HG03378 (cell line): ENCODE results near the gene IFNG.
"Not testable (repeated sequence)": the region's sequence is repeated elsewhere in the genome, so short reads cannot be mapped to it uniquely, and the experiment has no call there.

Experiments
- ATAC-seq: cut with Tn5 transposase; IDR thresholded peaks from one replicate; pipeline ENCODE4 v1.9.1; 2021; ENCODE audit warnings: mild to moderate bottlenecking, moderate library complexity; ENCODE audit not compliant: unreplicated experiment

IFNG gene

DNA sequence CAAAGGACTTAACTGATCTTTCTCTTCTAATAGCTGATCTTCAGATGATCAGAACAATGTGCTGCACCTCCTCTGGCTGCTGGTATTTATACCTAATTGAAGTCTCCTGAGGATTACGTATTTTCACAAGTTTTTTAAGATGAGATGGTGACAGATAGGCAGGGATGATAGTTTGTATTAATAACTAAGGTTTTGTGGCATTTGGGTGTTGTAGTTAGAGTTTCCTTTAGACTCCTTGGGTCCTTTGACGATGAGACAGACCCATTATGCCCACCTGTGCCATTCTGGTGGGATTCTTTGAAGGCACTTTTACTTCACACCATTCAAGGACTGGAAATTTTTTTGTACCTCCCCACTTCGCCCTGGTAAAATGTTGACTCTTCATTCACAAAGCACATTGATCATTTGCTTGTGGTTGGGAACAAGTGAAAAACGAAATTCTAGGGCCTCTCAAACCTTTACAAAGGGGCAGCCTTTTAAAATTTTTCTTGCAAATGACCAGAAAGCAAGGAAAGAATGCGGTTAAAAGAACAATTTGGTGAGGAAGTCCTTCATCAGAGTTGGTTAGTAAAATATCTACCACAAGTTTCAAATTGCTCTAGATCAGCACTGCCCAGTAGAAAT lies at the start of gene IFNG:
Gene IFNG, minus strand, starts transcription at position 60 of the 624 bp plus-strand sequence. CDS start 125 bp downstream, outside the sequence.
- ATAC-seq, result peak; percentile 49

DNA sequence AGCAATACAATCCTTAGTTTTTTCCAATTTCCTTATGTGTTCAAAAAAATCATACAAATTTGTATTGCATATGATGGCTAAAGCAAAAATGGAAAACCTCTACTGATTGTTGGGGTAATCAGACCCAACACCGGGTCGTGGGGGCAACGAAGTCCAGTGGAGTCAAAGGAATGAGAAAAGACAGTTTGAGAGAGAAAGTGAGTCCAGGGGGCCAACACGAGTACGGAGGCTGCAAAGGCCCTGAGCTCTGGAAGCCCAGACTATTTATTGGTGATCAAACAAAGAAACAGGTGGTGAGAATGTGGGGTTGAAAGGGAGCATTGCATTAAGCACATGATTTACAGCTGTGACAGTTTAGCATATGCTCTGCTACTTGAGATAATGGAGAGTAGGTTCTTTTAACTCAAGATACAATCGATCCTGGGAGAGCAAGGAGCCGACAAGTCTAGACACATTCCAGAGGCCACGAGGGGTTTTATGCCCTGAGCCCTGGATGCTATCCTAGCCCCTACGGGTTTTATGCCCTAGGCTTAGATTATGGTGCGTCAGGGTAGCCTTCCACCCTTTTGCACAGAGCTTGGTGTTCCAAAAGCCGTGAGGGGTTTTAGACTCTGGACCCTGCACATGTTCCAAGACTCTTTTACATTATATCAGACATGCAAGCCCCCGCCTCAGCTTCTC lies 49.6 kb upstream of the IFNG start:
- not testable (repeated sequence) for ATAC-seq

DNA sequence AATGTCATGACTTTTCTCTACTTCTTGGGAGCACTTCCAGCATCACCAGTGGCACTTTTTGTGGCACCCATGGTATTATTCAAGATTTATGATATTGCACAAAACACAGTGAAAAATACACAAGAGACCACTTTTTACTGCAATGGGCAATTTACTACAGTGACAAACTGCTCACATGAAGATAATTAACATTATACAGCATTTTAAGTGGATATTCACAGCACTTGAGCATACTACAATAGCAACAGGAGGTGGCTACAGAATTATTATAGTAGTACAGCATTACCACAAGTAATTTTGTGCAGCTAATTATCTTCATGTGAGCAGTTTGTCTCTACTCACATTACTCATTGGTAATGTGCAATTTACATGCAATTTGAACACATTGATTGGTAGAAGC lies 47.7 kb upstream of the IFNG start:
- ATAC-seq, result no peak

DNA sequence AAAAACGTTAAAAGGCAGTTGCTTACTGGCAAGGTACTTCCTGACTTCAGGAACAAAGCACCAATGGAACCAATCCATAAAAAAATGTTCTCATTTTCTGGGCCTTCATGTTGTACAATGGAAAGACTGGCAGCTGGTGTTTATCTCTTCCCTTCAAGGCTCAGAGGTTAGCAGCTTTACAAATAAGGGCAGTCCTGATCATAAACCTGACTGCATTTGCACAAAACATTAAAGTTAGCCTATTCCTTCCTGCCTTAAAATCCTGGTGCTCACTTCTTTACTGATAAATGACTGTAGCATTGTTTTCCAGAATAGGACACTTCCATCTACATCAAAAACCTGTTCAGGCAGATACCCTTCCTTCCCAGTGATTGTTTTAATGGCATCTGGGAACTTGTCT lies 46.9 kb upstream of the IFNG start:
- no peak for ATAC-seq

- no peak for ATAC-seq
These were observed 43.9 kb upstream of the IFNG start for GRCh38 chr12:68203460-68203875.

- no peak for ATAC-seq
These were observed 41.3 kb upstream of the IFNG start for GRCh38 chr12:68200854-68201253.

DNA sequence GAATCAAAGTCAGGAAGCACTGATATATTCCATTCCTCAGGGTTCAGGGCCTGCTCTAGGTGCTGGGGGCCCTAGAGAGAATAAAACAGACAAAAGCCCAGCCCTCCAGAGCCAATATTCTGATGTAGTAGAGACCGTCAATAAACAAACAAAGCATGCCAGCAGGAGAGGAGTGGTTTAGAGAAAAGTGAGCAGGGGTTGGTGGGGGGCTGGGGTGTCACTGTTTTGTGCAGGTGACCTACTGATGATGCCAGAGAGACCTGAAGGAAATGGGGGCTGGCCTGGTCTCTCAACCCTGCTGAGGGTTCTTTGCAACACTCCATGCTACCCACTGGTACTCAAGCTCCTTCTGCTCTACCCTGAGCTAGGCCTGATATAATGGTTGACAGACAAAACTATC lies 39.6 kb upstream of the IFNG start:
- ATAC-seq, result no peak

GRCh38 chr12:68198507-68199086 lies 39.1 kb upstream of the IFNG start:
- no peak for ATAC-seq

DNA sequence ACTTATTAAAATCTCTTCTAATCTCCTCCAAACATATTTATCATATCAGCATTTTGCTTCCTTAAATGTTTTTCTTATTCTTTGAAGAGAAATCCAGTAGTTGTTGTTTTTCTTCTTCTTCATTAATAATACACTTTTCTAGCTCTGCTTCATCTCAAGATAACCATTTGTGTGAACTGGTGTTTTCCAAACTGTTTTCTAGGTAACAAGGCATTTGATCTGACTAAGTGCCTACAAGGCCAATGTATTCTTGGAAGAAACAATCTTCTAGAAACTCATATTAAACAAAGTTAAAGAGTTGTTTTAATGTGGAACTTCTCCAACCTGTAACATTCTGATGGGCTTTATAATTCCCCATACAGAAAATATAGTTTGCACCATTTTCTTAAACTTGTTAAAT lies 30.8 kb upstream of the IFNG start:
- no peak for ATAC-seq

DNA sequence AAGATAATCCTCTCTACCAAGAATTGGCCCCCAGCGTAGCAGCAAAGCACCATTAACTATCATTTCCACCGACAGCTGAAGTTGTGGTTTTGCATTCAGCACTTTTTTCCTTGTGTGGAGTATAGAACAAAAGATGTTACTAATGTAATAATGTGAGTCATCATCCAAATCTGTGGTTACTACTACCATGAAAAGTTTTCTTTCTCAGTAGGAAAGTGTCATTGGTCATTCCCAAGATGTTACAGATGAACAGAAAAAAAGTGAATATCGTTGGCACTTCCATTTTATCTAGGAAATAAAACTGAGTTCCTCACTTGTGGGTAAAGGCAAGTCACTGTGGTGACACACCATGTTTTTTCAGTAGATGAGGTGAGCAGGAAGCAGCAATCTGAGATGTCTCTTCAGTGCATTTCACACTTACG lies 30.3 kb upstream of the IFNG start:
- no peak for ATAC-seq

- ATAC-seq, result no peak
These were observed 26.1 kb upstream of the IFNG start for GRCh38 chr12:68185598-68185997.

DNA sequence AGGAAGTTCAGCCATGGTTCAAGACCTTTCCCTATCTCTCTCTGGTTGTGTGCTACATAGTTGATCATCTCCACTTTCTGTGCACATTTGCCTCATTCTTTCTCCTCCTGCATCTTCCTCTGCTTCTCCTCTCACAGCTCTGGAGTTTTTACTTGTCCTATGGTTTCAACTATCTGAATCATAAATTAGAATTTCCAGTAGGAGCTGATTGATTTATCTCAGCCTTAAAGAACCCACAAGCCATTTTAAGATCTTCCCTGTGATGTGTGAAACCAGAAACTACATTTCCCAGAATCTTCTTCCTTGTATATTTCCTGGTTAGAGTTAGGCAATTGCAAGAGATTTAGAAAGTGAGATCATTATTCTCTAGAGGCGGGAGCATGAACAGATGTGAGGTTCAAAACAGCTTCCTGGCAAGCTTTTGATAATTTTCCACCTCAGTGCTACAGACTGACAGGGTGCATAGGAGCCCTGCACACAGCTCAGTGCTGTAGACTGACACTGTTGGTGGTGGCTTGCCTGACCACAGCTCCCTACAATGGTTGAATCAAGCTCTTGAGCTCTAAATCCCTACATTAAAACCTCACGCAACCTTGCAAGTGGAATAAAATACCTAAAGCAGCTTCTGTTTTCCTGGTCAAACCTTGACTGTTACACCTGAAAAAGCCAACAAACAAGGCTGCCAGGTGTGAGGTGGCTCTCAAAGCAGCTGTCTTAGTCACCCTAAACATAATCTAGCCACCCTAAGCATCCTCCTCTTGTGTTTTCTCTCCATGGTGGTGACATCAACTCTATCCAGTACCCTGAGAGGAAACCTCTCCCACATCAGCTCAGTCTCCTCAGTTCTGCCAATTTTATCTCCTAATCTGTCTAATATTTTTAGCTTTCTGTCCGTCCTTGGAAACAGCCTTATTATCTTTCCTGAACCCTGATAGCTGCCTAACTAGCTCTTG lies 21.5 kb upstream of the IFNG start:
- ATAC-seq, result peak; percentile 84

DNA sequence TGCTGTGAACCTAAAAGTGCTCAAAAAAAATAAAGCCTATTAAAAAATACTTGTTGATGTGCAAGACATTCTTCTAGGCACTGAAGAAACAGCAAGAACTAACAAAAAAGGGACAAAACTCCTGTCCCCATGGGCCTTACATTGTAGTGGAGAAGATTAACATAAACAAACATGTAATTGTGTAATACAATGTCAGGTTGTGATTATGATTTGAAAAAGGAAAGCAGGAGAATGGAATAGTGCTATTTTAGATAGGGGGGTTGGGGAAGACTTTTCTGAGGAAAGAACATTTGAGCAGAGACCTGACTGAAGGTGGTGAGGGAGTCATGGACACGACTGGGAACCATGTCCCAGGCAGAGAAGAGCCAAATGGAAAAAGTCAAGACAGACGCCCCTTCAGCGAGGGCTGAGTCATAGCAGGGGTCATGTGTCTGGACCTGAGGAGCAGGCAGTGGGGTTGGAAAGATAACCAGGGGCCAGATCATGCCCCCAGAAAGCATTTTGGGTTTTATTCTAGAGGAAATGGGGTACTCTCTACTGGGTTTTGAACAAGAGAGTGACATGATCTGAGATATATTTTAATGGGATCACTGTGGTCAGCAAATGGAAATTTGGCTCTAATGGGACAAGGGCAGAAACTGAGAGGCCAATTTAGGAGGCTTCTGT lies 19.4 kb upstream of the IFNG start:
- ATAC-seq, result no peak

GRCh38 chr12:68178184-68178583 lies 18.6 kb upstream of the IFNG start:
- ATAC-seq, result no peak

GRCh38 chr12:68177562-68177961 lies 18.0 kb upstream of the IFNG start:
- ATAC-seq, result no peak

DNA sequence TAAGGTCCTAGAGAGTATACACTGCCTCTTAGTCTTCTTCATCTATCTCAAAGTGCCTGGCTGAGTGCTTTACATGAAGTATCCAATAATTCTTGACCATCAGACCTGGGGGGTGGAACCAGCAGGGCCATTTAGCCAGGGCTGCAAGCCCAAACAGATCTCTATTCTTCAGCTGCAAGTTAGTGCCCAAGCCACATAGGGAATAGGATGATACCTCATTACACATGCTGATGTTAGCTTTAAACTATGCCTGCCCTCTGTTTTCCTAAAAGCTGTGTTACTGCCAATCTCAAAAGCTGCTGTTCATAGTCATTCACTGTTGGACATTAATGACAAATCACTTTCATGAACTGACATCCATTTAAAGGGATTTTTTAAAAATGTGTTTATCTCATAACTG lies 16.7 kb upstream of the IFNG start:
- ATAC-seq, result no peak

DNA sequence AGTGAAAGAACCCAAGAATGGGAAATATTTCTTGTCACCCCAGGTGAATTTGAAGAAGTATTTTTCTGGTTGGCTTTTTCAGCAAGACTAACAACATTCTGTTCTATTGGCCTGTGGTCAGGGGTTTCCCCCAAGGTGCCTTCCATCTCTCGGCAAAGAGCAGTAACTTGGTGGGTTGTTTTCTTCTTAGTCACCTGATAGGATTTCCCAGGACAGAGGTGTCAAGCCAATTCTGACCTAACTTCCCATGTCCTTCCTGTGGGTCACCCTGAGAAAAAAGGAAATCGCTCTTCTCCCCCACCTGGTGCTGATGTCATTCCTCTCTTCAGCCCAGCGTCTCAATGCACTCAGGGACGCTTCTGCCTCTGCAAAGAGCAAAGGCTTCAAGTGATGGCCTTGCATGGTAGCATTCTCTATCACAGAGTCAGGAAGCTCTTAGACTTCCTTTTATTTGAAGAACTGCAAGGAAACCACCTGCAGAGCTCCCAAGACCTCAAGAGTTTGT lies 16.1 kb upstream of the IFNG start:
- peak; percentile 90 for ATAC-seq

DNA sequence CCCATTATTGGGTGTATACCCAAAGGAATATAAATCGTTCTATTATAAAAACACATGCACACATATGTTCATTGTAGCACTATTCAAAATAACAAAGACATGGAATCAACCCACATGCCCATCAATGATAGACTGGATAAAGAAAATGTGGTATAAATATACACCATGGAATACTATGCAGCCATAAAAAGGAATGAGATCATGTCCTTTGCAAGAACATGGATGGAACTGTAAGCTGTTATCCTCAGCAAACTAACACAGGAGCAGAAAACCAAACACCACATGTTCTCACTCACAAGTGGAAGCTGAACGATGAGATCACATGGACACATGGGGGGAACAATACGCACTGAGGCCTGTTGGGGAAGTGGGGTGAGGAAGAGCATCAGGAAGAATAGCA lies 15.2 kb upstream of the IFNG start:
- ATAC-seq, result not testable (repeated sequence)

DNA sequence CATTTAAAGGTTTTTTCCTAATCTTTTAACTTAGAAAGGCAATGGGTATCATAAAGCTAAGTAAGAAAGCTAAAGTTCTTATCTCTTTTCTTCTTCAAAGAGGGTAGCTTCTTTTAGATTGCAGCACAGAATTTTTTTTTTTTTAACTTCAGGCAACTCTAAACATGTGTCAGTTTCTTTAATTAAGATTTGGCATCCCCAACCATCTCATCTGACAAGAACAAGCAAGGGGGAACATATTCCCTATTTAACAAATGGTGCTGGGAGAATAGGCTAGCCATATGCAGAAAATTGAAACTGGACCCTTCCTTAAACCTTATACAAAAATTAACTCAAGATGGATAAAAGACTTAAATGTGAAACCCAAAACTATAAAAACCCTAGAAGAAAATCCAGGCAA lies 14.3 kb upstream of the IFNG start:
- ATAC-seq, result no peak

DNA sequence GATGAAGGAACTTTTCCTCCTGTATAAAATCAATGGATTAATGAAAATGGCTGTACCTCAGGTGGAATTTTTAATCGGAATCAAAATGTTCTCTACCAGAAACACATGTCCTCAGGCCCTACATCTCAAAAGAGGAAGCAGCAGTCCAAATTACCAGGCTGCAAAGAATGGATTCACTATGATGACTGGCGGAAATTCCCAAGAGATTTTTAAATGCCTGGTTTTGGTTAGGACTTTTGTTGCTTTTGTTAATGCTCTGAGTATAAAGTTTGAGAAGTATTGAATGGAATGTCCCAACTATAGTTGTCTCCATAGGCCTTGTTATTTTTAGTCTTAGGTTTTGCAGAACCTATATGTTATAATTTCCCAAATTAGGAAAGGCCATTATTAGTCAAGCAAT lies 11.2 kb upstream of the IFNG start:
- no peak for ATAC-seq
